ENCODE data around the gene PDE6G.

The PDE6G gene

GRCh38 chr17:81656118-81656743 lies at the start of gene PDE6G:
Gene PDE6G, minus strand, starts transcription at chr17:81656542. Its CDS starts 3,237 bp downstream, at chr17:81653305.
- no peak for TF ChIP-seq CTCF (IDR thresholded peaks at IDR 0.05; ENCODE audit: low read depth, low read length)
- no peak within 1 kb of the TSS for H3K4me3 ChIP-seq (ENCODE audit: low read depth, low read length)

GRCh38 chr17:81705518-81706231 lies 49.3 kb upstream of the PDE6G start:
- H3K4me3 ChIP-seq (ENCODE audit: low read depth, low read length): no peak overlapping the region
- no peak for TF ChIP-seq CTCF (IDR thresholded peaks at IDR 0.05; ENCODE audit: low read depth, low read length)

GRCh38 chr17:81703747-81704654 lies 47.7 kb upstream of the PDE6G start:
- no peak for TF ChIP-seq CTCF (IDR thresholded peaks at IDR 0.05; ENCODE audit: low read depth, low read length)
- H3K4me3 ChIP-seq (ENCODE audit: low read depth, low read length): peak overlapping the region; percentile 93

GRCh38 chr17:81702934-81703746 lies 46.8 kb upstream of the PDE6G start, which contains the start of gene MRPL12:
Gene MRPL12, plus strand, starts transcription at chr17:81703367. Its CDS starts 135 bp downstream, at chr17:81703502.
- H3K4me3 ChIP-seq (ENCODE audit: low read depth, low read length): peak within 1 kb of the TSS; percentile 93
- no peak for TF ChIP-seq CTCF (IDR thresholded peaks at IDR 0.05; ENCODE audit: low read depth, low read length)

GRCh38 chr17:81701288-81702071 lies 45.1 kb upstream of the PDE6G start:
- peak overlapping the region; percentile 93 for H3K4me3 ChIP-seq (ENCODE audit: low read depth, low read length)

More at GRCh38 chr17:81701288-81702071, 45.1 kb upstream of the PDE6G start:
- no peak for TF ChIP-seq CTCF (IDR thresholded peaks at IDR 0.05; ENCODE audit: low read depth, low read length)

Data from WI38 (cell line).